ENCODE data around the gene FGF21. TPM values are rescaled to one million over a fixed set of nuclear protein-coding genes. Genes with fewer than 3 reads are reported as not detected.

FGF21 gene
- total RNA-seq, 2 experiments from 2014 or later, result not detected

GRCh38 chr19:48718711-48719231 is 36.6 kb upstream of the FGF21 start:
- Mint-ChIP-seq H3K9me3 (no peaks in the 10 kb centered on the region), H3K27ac (no peak overlapping the region), H3K27me3 (no peaks in the 10 kb centered on the region), H3K4me1 (ENCODE audit: low read depth) (peaks cover 10% of the 10 kb centered on the region), H3K4me3 (no peak overlapping the region), H3K36me3 (ENCODE audit: low read depth) (no peaks in the 10 kb centered on the region)
- ATAC-seq, result no peak
- no peak for TF ChIP-seq CTCF (IDR thresholded peaks at IDR 0.05)
- POLR2A ChIA-PET, result no interaction called here
- CTCF ChIA-PET, result no interaction called here
- intact Hi-C loops (cut with micrococcal nuclease), result no loop called here
- DNase-seq, result no peak

DNA sequence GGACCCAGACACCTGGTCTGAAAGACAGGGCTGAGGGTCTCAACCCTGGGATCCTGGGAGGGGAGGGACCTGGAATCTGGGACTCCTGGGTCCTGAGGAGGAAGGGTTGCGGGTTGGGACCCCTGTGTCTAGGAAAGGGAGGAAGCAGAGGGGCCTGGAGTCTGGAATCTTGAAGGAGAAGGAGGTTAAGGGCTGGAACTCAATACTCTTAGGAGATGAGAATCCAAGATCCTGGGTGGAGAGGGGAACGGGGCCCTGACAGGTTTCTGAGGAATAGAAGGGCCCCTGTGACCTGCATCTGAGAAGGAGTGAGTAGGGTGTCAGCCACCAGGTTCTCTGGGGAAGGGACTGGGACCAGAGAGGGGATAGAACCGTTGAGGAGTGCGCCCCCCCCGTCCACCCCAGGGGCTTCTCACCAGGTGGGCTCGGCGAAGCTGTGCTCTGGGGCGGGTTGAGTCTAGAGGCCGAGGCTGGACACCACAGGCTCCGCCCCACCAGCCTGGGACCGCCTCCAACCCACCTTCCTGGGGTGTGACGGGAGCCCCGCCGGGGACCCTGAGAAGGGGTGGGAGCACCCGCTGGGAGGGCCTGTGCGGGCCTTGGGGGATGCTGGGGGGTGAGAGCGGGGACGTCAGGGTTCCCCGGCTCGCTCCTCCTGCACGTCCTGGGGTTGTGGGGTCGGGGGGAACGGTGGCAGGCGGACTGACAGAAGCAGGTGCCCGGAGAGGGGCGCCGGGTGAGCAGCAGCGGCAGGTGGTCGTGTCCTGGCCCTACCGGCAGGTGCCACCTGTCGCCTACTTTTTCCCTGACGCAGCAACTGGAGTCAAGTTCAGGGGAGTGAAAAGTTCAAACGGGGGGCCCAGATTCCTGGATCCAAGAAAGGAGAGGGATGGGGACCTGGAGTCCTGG is 35.8 kb upstream of the FGF21 start, which contains the start of gene MAMSTR:
Gene MAMSTR (minus strand): TSS at position 463 of the 909 bp plus-strand sequence. CDS start 694 bp downstream, outside the sequence.
- H3K9me3 Mint-ChIP-seq, result no peaks in the 10 kb centered on the region
- DNase-seq (no peak), ATAC-seq (no peak)
- TF ChIP-seq CTCF (IDR thresholded peaks at IDR 0.05), result no peak
- ChIA-PET CTCF (no interaction called here), POLR2A (no interaction called here)
- H3K4me1 Mint-ChIP-seq (ENCODE audit: low read depth), result peaks cover 8% of the 10 kb centered on the region
- H3K27me3 Mint-ChIP-seq, result no peaks in the 10 kb centered on the region
- H3K4me3 Mint-ChIP-seq, result peak within 1 kb of the TSS; percentile 92
- intact Hi-C loops (cut with micrococcal nuclease), result no loop called here
- H3K27ac Mint-ChIP-seq, result peak within 1 kb of the TSS; percentile 99
- H3K36me3 Mint-ChIP-seq (ENCODE audit: low read depth), result no peaks in the 10 kb centered on the region

GRCh38 chr19:48720251-48720612 is 35.1 kb upstream of the FGF21 start:
- Mint-ChIP-seq H3K4me1 (ENCODE audit: low read depth) (peaks cover 9% of the 10 kb centered on the region), H3K9me3 (peaks cover 5% of the 10 kb centered on the region), H3K27ac (peak overlapping the region; percentile 99), H3K36me3 (ENCODE audit: low read depth) (peaks cover 4% of the 10 kb centered on the region), H3K27me3 (no peaks in the 10 kb centered on the region), H3K4me3 (peak overlapping the region; percentile 92)
- intact Hi-C loops (cut with micrococcal nuclease), result no loop called here
- ChIA-PET POLR2A (interaction anchor here (0.6 to 1.7 kb wide), 2 partner anchors 18 to 394 kb away, joined by 3 to 5 read pairs; no protein-coding TSS in a partner anchor), CTCF (interaction anchor here (0.7 to 1.4 kb wide), 4 partner anchors 19 to 776 kb away, joined by 3 to 6 read pairs (median 3); partner anchors contain the start of genes GYS1 and RUVBL2)
- DNase-seq (no peak), ATAC-seq (peak; percentile 9)
- no peak for TF ChIP-seq CTCF (IDR thresholded peaks at IDR 0.05)

DNA sequence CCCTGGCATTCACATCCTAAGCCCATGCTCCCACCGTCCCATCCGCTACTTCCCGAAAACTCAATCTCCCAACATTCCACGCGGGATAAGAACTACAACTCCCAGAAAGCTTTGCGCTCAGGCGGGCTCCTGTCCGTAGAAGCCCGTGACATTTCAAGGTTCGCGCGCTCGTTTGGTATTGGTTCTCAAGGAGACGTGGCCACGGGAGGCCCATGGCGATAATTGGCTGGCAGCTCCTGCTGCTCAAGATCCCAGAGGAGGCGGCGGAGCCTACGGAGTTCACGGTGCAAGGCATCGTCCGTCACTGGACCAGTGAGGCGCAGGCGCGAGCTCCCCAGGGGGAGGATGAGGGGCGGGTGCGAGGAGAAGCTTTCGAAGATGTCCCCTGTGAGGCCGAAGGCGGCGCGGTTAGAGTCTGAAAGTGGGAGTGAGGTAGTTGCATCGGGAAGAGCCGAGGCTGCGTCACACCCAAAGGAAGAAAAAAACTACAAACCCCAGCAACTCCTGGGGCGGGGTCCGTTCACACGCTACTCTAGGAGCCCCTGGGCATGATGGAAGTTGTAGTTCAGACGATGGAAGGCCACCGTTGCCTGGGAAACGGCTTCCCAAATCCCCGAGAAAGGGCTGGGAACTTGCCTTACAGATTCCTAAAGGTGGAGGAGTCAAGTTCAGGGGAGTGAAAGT is 34.6 kb upstream of the FGF21 start:
- ChIA-PET POLR2A (interaction anchor here (0.6 to 1.7 kb wide), 3 partner anchors 18 to 394 kb away, joined by 3 to 5 read pairs (median 3); partner anchors contain the start of gene DBP), CTCF (interaction anchor here (0.7 to 1.4 kb wide), 4 partner anchors 18 to 775 kb away, joined by 3 to 6 read pairs (median 3); partner anchors contain the start of genes GYS1 and RUVBL2)
- intact Hi-C loops (cut with micrococcal nuclease), result no loop called here
- H3K9me3 Mint-ChIP-seq, result peaks cover 10% of the 10 kb centered on the region
- DNase-seq (peak; percentile 98), ATAC-seq (peak; percentile 94)
- H3K4me3 Mint-ChIP-seq, result peak overlapping the region; percentile 92
- TF ChIP-seq CTCF (IDR thresholded peaks at IDR 0.05), result no peak
- H3K4me1 Mint-ChIP-seq (ENCODE audit: low read depth), result peaks cover 13% of the 10 kb centered on the region
- H3K36me3 Mint-ChIP-seq (ENCODE audit: low read depth), result peaks cover 8% of the 10 kb centered on the region
- peak overlapping the region; percentile 99 for H3K27ac Mint-ChIP-seq
- H3K27me3 Mint-ChIP-seq, result no peaks in the 10 kb centered on the region

Data from activated CD8-positive, alpha-beta T cell treated with anti-CD3 and anti-CD28 coated beads for 36 hours (primary cell).